Loucy (cell line): ENCODE data around the gene PIGZ.

ENCODE experiments used
- H2AFZ ChIP-seq: fragments of 200-600 bp; sonication (generic); 2 replicates; pipeline ENCODE4 v1.6.0; 2016; ENCODE audit warnings: antibody characterized with exemption, mild to moderate bottlenecking, low read length, moderate library complexity
- H3F3A ChIP-seq: fragments of 200-600 bp; 2 replicates; pipeline ENCODE4 v1.6.0; 2016; ENCODE audit warnings: antibody characterized with exemption, low read depth, mild to moderate bottlenecking
- H3K27me3 ChIP-seq: fragments of 200-600 bp; sonication (generic); 2 replicates; pipeline ENCODE4 v1.6.1; 2014; ENCODE audit warnings: low read length, mild to moderate bottlenecking; ENCODE audit not compliant: insufficient read depth, poor library complexity, severe bottlenecking
- H3K36me3 ChIP-seq: fragments of 200-600 bp; sonication (generic); 2 replicates; pipeline ENCODE4 v1.6.1; 2016; ENCODE audit warnings: low read length; ENCODE audit not compliant: insufficient read depth
- H3K4me1 ChIP-seq: fragments of 200-600 bp; sonication (generic); 2 replicates; pipeline ENCODE4 v1.5.1; 2014; ENCODE audit warnings: low read length, mild to moderate bottlenecking; ENCODE audit not compliant: insufficient read depth, poor library complexity, severe bottlenecking
- H3K4me2 ChIP-seq: fragments of 200-600 bp; sonication (generic); 2 replicates; pipeline ENCODE4 v1.6.0; 2014; ENCODE audit warnings: antibody characterized with exemption, low read length, low read depth, mild to moderate bottlenecking; ENCODE audit not compliant: poor library complexity, severe bottlenecking
- H3K4me3 ChIP-seq: fragments of 200-600 bp; sonication (generic); 2 replicates; pipeline ENCODE4 v1.5.1; 2014; ENCODE audit warnings: low read length, mild to moderate bottlenecking, mixed read lengths; ENCODE audit not compliant: poor library complexity, severe bottlenecking
- H3K79me2 ChIP-seq: fragments of 200-600 bp; sonication (generic); 2 replicates; pipeline ENCODE4 v1.6.1; 2014; ENCODE audit warnings: low read length; ENCODE audit not compliant: insufficient read depth
- H3K9ac ChIP-seq: fragments of 200-600 bp; sonication (generic); 2 replicates; pipeline ENCODE4 v1.6.0; 2014; ENCODE audit warnings: mild to moderate bottlenecking, low read depth, low read length, moderate library complexity; ENCODE audit not compliant: poor library complexity, severe bottlenecking
- H3K9me2 ChIP-seq: fragments of 200-600 bp; sonication (generic); replicated peaks from 2 replicates; pipeline ENCODE4 v1.6.1; 2016; ENCODE audit warnings: low read depth, low read length, mixed read lengths
- H3K9me3 ChIP-seq: fragments of 200-600 bp; sonication (generic); 2 replicates; pipeline ENCODE4 v1.6.1; 2014; ENCODE audit warnings: mild to moderate bottlenecking, antibody characterized with exemption, low read length, low read depth; ENCODE audit not compliant: insufficient read depth
- H4K20me1 ChIP-seq: fragments of 200-600 bp; sonication (generic); 2 replicates; pipeline ENCODE4 v1.6.0; 2014; ENCODE audit warnings: antibody characterized with exemption, low read length, mild to moderate bottlenecking; ENCODE audit not compliant: insufficient read depth, poor library complexity, severe bottlenecking
- CTCF ChIP-seq: fragments of 200-600 bp; sonication (generic); conservative IDR thresholded peaks from 2 replicates; pipeline ENCODE4 v1.5.1; 2014; ENCODE audit warnings: mild to moderate bottlenecking, antibody characterized with exemption, low read length
- EZH2phosphoT487 ChIP-seq: fragments of 200-600 bp; IDR thresholded peaks from 2 replicates; pipeline ENCODE4 v1.6.1; 2018; ENCODE audit warnings: antibody characterized with exemption, mild to moderate bottlenecking, moderate library complexity, borderline replicate concordance

Gene PIGZ

GRCh38 chr3:197000211-197000610 is 31.6 kb upstream of the PIGZ start:
- H3K4me1 ChIP-seq, result peaks cover 7% of the 10 kb centered on the region
- H3K79me2 ChIP-seq, result no peaks in the 10 kb centered on the region
- H3K4me3 ChIP-seq, result no peak overlapping the region
- no peaks in the 10 kb centered on the region for H3K36me3 ChIP-seq
- no peak overlapping the region for H3K4me2 ChIP-seq
- H3K9ac ChIP-seq, result no peak overlapping the region
- no peaks in the 10 kb centered on the region for H3K9me2 ChIP-seq
- H2AFZ ChIP-seq, result no peak overlapping the region
- no peaks in the 10 kb centered on the region for H3F3A ChIP-seq
- H4K20me1 ChIP-seq, result no peaks in the 10 kb centered on the region
- H3K27me3 ChIP-seq, result no peaks in the 10 kb centered on the region
- no peaks in the 10 kb centered on the region for H3K9me3 ChIP-seq
- no peak for TF ChIP-seq EZH2phosphoT487
- no peak for TF ChIP-seq CTCF

DNA sequence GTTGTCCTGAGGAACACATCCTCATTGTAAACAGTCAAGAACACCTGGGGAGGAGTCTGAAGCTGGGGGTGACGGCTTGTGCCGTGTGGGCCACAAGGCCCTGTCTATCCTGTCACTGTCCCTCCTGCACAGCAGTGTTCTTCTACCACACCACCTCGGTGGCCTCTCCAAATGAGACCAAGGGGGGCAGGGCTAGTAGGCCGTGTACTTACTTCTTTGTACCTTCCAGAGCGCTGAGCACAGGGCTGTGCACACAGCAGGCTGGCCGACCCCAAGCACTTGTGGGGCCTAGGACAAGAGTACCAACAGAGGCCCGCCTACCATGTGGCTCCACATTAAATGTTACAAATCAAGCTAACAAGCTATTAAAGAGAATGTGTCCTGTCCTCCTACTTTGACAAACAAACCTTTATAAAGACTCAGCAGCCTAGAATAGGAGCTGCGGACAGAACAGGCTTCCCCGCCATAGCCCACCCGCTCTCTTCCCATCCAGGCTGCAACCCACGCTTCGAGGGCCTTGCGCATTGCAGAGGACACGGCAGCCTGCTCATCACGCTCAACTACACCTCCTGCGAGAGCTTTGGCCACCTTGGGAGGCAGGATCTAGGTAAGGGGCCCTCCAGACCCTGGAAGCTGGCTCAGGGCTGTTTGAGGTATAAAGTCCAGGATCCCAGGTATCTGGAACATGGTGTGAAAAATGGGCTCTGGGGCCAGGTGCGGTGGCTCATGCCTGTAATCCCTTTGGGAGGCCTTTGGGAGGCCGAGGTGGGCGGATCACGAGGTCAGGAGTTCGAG is 30.5 kb upstream of the PIGZ start:
- no peaks in the 10 kb centered on the region for H3K27me3 ChIP-seq
- no peak overlapping the region for H3K9ac ChIP-seq
- no peaks in the 10 kb centered on the region for H3K79me2 ChIP-seq
- H4K20me1 ChIP-seq, result no peaks in the 10 kb centered on the region
- H3K4me3 ChIP-seq, result no peak overlapping the region
- H3K9me3 ChIP-seq, result no peaks in the 10 kb centered on the region
- H3K4me1 ChIP-seq, result peaks cover 4% of the 10 kb centered on the region
- TF ChIP-seq EZH2phosphoT487, result no peak
- TF ChIP-seq CTCF, result no peak
- H3F3A ChIP-seq, result no peaks in the 10 kb centered on the region
- no peak overlapping the region for H2AFZ ChIP-seq
- no peak overlapping the region for H3K4me2 ChIP-seq
- no peaks in the 10 kb centered on the region for H3K36me3 ChIP-seq
- no peaks in the 10 kb centered on the region for H3K9me2 ChIP-seq

DNA sequence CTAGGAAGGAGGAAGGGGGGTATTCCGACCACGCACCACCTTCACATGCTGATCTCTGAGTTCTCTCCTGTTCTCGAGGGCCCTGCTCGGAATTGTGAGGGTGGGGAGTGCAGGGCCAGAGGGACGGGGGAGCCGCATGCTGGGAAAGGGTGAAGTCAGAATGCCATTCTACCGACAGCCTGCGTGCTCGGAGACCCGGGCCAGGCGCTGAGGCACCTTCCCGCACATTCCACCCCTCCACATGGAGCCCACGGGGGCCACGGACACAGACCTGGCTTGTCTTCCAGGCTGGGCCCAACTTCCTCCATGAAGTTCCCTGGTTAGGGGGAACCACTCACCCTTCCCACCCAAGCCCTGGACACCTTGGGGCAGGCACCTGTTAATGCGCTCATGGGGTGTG is 28.7 kb upstream of the PIGZ start:
- Histone ChIP-seq H3K27me3 (no peaks in the 10 kb centered on the region), H3K79me2 (no peaks in the 10 kb centered on the region), H3K4me2 (no peak overlapping the region), H3K9ac (no peak overlapping the region), H3K9me3 (no peaks in the 10 kb centered on the region), H3K4me1 (no peaks in the 10 kb centered on the region), H2AFZ (no peak overlapping the region), H3K4me3 (no peak overlapping the region), H4K20me1 (no peaks in the 10 kb centered on the region), H3K9me2 (no peaks in the 10 kb centered on the region), H3F3A (no peaks in the 10 kb centered on the region), H3K36me3 (no peaks in the 10 kb centered on the region)
- TF ChIP-seq EZH2phosphoT487, result no peak
- no peak for TF ChIP-seq CTCF
